Stromal cell of bone marrow (primary cell): Measurements from ENCODE around the gene SLC25A11.
"Not testable (repeated sequence)": the region's sequence is repeated elsewhere in the genome, so short reads cannot be mapped to it uniquely, and the experiment has no call there.

Source experiments
- DNase-seq: peaks from one replicate; pipeline ENCODE4 v3.0.0-alpha.2; 2012; ENCODE audit warnings: low read depth

SLC25A11 gene

DNA sequence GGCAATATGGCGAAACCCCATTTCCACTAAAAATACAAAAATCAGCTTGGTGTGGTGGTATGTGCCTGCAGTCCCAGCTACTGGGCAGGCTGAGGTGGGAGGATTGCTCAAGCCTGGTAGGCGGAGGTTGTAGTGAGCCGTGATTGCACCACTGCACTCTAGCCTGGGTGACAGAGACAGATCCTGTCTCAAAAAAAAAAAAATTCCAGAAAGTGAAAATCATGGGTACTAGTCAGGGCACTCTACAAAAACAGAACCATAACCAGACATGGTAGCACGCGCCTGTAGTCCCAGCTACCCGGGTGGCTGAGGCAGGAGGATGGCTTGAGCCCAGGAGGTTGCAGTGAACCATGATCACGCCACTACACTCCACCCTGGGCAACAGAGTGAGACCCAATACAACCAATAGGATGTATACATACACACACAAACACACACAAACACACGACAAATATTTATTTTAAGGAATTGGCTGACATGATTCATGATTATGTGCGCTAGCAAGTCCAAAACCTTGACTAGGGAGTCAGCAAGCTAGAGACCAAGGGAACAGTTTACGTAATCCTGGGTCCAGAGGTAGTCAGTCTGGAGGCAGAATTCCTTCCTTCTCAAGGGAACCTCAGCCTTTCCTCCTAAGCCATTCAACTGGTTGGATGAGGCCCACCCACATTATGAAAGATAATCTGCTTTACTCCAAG is 19.3 kb downstream of the SLC25A11 start:
- DNase-seq: no peak

DNA sequence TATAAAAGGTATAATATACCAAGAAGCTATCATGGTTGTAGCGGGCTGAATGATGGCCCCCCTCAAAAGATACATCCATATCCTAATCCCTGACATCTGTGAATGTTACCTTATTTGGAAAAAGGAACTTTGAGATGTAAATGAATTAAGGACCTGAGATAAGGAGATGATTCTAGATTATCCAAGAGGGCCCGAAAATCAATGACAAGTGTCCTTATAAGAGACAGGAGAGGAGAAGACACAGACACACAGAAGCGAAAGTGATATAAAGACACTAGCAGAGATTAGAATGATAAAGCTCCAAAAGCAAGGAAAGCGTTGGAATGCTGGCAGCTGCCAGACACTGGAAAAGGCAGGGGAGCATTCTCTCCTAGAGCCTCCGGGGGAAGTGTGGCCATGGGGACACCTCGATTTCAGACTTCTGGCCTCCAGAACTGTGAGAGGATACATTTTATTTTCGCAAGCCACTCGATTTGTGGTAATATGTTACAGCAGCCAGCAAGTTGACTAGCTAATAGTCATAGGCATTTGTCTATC is 20.3 kb downstream of the SLC25A11 start:
- no peak for DNase-seq

DNA sequence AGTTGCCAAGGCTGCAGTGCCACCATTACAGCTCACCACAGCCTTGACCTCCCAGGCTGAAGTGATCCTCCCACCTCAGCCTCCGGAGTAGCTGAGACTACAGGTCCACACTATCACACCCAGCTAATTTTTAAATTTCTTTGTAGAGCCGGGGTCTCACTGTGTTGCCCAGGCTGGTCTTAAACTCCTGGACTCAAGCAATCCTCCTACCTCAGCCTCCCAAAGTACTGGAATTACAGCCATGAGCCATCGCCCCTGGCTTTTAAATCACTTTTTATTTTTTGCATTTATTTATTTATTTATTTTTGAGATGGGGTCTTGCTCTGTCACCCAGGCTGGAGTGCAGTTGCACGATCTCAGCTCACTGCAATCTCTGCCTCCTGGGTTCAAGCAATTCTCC is 25.3 kb downstream of the SLC25A11 start:
- not testable (repeated sequence) for DNase-seq

DNA sequence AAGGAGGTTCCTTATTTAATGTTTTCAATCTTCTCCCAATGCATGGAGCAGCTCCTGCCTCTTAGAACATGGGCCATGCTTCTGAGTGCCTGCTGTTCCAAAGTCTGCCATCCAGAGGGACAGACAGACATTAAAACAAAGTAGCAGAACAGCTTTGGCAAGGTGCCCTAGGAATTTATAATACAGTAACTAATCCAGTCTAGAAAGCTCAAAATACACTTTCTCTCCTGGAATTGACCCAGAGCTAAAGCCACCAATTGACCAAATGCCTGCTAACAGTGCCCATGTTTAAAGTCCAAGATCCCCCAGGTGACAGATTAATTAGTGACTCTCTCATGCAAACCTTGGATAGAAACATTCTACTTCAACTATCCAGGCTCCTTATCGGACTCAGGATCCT is 25.9 kb downstream of the SLC25A11 start:
- no peak for DNase-seq

DNA sequence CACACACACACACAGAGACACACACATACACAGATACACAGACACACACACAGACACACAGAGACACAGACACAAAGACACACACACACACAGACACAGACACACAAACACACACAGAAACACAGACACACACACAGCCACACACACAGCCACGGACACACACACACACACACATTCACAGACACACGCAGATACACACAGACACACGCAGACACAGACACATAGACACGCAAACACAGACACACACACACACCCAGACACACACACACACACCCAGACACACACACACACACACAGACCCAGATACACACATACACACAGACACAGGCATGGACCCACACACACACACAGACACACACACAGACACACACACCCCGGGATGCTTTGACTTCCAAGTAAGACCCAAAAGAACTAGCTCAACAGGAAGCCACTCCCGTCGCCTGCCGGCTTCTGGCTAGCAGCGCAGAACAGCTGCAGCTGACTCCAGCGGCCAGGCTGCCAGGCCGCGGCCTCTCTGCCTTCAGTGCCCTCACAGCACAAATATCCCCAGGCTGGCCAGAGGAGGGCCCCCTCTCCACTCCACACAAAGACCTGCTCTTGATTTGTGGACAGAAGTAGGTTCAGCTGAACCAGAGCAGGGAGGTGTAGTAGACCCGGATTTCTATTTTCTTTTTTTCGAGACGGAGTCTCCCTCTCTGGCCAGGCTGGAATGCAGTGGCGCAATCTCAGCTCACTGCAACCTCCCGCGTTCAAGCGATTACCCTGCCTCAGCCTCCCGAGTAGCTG is 30.9 kb downstream of the SLC25A11 start:
- DNase-seq: peak; percentile 89

DNA sequence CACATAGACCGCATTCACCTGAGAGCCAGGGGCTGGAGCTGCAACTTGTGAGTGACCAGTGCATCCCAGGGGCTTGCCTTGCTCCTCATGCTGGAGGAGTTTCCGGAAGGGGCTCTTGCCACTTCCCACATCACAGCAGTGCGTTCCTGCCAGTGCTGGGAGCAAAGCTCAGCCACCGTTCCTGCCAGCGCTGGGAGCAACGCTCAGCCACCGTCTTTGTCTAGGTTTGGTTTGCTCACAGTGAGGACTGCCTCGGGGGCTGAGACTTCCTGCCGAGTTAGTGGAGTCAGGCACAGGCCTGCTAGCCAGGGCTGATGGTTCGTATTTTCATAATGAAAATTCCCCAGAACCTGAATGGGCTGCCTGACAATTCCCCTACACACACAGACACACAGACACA is 31.5 kb downstream of the SLC25A11 start:
- no peak for DNase-seq

DNA sequence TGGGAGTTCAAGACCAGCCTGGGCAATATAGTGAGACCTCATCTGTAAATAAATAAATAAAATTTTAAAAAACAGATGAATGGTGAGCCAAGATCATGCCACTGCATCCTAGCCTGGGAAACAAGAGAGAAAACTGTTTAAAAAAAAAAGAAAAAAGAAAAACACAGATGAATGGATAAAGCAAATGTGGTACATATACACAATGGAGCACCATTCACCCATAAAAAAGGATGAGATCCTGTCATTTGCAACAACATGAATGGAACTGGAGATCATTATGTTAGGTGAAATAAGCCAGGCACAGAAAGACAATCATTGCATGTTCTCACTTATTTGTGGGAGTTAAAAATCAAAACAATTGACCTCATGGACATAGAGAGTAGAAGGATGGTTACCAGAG is 33.2 kb downstream of the SLC25A11 start:
- not testable (repeated sequence) for DNase-seq

DNA sequence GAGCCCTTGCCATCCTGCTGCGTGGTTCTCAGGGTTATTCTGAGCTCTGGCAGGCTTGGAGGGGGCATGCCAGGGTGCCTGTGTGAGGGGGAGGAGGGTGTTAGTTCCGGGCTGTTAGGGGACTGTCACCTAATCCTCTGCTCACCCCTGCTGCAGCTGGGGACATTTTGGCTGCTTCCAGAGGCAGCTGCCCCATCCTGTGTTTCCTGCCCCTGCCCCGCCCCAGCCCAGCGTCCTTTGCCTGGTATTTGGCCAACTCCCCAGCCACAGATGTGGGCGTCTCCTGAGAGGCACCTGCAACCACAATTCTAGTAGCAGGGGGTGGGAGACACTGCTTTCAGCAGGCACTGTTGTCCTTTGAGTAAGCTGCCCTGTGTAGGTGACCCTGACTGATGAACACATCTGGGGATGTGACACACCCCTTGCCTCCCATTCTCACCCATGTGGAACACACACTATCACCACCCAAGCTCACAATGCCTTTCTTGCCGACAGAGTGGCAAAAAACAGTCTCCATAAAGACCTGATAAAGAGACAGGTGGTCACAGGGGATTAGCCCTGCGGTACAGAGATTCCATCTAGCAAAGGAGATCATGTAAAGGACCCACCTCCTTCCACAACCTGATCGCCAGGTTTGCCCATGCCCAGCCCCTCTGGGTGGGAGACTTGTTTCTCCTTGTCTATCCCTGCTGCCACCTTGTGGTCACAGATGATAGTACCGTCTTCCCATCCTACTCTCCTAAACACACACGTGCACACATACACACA is 36.6 kb downstream of the SLC25A11 start, which contains the start of gene CHRNE:
Gene CHRNE, minus strand, starts transcription at position 48 of the 768 bp plus-strand sequence. Its CDS starts 35 bp downstream, at position 13.
- DNase-seq: peak; percentile 35

DNA sequence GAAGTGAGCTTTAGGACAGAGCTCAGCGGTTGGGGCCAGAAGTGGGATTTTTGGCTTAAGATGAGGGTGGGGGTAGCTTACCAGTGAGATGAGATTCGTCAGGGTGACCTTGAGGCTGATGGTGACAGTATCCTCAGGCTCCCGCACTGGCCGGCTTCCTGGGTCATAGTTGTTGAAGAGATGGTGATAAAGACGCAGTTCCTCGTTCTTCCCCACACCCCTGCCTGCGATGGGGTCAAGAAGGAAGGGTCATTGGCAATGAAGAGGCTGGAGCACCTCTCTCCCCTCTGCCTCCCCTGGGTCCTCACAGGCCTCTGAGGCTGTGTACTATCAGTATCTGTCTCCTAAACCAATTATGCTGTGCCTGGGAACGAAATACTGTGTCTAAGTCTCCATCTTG is 37.3 kb downstream of the SLC25A11 start:
- DNase-seq: no peak

DNA sequence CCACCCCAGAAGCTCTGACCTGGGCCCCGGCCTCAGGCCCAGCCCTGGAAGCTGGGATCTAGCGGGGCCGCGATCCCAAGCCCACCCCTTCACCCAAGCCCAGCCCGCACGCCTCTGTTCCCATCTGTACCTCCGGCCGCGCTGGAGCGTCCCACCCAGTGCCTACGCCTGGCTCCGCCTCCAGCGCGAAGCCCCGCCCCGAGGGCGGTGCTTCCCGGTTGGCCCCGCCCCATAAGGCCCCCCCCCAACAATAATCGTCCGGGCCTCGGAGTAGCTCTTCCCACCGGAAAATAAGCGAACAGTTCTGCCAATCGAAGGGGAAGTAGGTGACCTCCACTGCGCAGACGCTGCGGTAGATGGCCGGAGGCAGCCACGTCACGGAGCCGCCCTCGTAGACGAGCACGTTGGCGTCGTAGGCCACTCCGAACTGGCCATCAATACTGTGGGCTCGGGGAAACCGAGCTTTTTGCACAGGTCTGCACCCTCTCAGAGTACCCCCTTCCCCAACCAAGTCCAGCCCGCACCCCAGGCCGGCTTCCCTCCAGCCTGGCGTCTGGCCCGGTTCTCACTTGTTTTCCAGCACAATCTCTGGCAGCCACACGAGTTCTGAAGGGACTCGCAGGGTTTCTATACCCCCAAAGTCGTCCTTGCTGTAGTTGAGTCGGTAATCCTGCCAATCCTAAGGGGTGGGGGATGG is 38.0 kb downstream of the SLC25A11 start:
- DNase-seq: peak; percentile 22

DNA sequence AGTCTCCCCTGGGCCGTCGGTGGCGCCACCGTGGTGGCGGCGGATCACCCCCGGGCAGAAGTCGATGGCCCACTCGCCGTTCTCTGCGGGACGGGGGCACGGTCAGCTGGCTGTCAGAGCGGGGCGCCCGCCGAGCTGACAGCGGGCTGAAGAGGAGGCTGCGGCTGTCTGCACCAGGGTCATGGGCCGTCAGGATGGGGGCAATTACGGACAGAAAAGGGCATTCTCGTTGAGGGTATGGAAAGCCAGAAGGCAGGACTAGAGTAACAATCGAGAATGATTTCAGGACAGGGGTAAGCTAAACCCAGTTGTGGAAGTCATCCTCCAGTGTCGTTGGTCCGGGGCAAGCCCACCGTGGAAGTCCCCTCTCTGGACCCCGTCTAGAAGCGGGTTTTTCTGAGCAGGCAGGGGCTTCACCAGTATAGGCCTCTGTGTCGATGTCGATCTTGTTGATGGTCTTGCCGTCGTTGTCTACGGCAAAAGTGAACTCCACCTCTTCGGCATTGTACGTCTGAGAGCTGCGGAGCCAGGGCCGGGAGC is 38.7 kb downstream of the SLC25A11 start:
- no peak for DNase-seq

DNA sequence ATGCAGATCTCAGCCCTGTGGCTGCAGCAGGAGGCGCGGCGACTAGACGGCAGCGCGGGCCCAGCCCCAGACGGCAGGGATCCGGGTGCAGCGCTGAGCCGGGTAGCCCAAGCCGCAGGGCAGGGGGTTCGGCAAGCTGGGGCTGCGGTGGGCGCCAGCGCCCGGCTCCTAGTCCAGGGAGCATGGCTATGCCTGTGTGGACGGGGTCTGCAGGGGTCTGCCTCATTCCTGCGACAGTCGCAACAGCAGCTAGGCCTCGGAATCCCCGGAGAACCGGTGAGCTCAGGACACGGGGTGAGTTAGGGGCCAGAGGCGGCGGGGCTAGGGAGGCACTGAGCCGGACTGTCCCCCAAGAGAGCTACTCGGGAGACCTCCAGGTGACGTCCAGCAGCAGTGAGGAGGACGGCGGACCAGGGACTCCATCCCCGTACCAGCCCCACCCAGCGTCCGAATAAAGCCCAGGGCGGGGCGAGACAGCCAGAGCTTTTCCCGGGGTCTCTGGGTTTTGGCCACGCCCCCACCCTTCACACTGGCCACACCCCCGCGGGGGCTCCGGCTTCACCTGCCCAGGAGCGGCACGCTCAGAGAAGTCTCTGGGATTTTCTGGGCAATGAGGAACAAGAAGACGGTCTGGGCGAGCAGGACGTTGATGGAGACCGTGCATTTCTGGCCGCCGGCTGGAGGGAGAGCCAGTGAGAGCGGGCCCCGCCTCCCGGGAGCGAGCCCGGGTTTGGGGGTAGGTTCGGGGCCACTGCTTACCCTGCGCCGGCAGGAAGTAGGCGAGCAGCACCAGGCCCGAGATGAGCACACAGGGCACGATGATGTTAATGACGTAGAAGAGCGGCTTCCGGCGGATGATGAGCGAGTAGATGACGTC is 39.4 kb downstream of the SLC25A11 start:
- DNase-seq: no peak

DNA sequence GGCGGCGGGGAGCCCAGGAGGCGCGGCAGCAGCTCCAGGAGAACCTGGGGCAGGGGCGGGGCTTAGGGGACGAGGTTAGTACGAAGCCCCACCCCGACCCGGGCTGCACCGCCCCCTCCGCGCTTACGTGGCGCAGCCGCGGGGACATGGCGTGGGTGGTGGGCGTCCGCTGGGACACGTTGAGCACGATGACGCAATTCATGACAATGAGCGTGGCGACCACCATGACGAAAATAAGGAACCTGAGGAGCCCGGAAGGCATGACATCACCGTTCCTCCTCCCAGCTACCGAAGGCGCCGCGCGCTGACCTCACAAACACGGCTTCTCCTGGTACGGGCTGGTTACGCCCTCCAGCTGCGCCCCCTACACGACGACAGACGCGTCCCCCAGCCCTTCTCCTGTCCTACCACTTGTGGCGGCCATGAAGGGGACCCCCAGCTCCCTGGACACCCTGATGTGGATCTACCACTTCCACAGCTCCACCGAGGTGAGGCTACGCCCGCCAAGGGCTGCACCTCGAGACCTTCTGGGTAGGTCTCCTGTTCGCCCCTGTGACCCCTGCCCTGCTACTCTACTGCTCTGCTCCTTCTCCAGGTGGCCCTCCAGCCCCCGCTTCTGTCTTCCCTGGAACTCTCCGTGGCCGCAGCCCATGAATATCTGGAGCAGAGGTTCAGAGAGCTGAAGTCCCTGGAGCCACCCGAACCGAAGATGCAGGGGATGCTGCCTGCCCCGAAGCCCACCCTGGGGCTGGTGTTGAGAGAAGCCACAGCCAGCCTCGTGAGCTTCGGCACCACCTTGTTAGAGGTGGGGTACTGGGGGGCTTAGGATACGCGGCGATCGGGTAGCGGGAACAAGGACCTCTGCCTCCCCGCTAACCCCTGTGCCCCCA is 40.3 kb downstream of the SLC25A11 start, which contains the start of gene C17orf107:
Gene C17orf107, plus strand, starts transcription at position 196 of the 890 bp plus-strand sequence. Its CDS starts 227 bp downstream, at position 423.
- peak; percentile 36 for DNase-seq

DNA sequence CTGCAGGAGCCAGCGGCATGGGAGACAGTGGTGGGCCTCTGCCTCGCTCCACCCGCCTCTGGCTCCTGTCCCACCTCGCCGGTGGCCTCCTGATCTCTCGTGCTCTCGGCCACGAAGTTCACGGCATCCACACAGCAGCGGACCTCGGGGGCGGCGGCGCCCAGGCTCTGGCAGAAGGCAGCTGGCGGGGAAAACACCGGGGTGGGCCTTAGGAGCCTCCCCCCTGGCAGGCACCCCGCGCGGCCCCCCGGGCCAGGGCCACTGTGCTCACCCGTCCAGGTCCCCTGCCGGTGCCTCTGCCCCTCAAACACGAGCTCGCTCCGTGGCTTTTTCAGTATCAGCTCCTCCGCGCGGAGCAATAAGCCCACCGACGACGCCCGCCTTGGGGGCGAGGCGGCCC is 40.9 kb downstream of the SLC25A11 start:
- DNase-seq: no peak

DNA sequence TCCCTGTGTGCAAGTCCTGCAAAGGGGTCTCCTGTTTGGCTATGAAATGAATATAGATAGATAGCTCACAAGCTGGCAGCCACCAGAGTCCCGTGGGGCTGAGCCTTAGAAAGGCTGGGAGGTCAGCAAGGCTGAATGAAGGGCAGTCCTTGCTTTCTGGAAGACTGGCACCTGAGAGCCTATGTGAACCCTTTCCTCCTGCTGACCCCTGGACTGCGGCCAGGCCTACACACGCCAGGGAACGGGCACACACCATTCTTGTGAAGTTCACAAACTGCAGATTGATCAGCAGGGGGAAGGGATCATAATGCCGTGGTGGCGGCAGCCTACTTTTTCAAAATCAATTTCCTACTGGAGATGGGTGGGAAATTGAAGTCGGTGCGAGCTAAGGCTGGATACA is 41.5 kb downstream of the SLC25A11 start:
- no peak for DNase-seq

DNA sequence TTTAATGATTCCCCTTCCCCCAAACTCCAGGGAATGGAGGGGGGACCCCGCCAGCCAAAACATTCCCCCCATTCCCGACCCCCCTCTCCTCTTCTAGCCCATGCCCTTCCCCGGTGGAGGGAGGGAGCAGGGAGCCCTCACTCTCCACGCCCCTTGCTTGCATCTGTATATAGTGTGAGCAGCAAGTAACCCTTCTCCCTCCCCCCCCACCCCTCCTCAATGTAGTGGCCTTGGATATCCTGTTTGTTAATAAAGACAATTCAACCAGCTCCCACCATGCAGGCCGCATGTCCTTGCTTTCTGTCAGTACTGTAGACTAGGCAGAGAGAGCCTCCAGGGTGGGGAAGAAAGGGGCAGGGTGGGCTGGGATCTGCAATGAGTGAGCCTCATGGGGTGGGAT is 42.1 kb downstream of the SLC25A11 start:
- DNase-seq: no peak

DNA sequence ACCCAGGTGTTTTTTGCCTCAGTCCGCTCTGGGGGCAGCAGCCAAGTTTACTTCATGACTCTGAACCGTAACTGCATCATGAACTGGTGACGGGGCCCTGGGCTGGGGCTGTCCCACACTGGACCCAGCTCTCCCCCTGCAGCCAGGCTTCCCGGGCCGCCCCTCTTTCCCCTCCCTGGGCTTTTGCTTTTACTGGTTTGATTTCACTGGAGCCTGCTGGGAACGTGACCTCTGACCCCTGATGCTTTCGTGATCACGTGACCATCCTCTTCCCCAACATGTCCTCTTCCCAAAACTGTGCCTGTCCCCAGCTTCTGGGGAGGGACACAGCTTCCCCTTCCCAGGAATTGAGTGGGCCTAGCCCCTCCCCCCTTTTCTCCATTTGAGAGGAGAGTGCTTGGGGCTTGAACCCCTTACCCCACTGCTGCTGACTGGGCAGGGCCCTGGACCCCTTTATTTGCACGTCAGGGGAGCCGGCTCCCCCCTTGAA is 42.6 kb downstream of the SLC25A11 start:
- no peak for DNase-seq

DNA sequence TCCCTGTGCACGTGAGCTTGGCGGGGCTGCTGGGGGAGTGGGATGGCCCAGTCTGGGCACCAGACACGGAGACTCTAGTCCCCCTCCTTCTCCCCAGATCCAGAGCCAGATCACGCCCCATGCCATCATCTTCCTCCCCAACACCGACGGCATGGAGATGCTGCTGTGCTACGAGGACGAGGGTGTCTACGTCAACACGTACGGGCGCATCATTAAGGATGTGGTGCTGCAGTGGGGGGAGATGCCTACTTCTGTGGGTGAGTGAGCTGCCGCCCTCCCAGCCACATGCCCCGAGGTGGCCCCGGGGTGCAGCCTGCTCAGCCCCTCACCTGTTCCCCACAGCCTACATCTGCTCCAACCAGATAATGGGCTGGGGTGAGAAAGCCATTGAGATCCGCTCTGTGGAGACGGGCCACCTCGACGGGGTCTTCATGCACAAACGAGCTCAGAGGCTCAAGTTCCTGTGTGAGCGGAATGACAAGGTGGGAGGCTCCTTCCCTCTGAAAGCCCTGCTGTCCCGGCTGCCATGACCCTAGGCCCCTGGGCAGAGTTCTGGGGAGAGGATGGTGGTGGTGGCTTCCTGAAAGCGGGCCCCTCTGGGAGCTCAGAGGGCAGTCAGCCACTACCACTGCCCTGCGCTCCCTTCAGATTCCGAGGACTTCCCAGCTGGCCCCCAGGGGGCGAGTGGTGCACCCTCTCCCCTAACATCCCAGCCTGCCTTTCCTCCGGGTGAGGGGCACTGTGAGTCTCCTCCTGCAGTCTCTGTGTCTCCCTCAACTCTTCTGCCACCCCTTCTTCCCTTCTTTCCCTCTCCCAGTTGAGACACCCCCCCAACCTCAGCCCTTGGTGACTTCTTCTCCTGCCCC is 43.3 kb downstream of the SLC25A11 start:
- DNase-seq: no peak
